ENCODE measurements around the gene DPEP1.

DNA sequence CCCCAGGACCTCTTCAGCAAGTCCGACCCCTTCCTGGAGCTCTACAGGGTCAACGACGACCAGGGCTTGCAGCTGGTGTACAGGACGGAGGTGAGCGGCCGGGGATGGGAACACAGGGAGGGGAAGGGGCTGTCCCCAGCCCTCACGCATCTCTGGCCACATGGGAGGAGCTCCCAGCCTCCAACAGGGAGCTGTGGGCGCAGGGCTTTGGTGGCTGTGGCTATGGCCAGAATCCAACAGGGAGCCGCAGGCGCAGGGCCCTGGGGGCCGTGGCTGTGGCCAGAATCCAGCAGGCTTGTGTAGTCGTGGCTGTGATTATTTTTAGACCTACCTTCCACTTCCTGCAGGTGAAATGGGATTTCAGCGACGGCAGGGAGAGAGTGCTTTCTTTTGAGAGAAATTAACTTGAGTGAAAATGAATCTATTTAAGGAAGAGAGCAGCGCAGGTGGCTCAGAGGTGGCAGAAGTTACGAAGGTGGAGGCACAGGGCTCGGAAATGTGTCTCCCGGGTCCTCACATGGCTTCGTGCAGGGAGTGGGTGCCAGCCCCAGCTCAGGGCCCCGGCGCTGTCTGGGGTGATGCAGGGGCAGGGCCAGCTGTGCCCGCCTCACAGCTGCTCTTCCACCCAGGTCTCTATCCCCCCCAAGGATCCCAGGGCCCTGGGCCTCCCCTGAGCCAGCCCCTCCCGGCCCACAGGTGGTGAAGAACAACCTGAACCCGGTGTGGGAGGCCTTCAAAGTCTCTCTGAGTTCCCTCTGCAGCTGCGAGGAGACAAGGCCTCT is 28.5 kb upstream of the DPEP1 start:
- TF ChIP-seq, protein P1, sequence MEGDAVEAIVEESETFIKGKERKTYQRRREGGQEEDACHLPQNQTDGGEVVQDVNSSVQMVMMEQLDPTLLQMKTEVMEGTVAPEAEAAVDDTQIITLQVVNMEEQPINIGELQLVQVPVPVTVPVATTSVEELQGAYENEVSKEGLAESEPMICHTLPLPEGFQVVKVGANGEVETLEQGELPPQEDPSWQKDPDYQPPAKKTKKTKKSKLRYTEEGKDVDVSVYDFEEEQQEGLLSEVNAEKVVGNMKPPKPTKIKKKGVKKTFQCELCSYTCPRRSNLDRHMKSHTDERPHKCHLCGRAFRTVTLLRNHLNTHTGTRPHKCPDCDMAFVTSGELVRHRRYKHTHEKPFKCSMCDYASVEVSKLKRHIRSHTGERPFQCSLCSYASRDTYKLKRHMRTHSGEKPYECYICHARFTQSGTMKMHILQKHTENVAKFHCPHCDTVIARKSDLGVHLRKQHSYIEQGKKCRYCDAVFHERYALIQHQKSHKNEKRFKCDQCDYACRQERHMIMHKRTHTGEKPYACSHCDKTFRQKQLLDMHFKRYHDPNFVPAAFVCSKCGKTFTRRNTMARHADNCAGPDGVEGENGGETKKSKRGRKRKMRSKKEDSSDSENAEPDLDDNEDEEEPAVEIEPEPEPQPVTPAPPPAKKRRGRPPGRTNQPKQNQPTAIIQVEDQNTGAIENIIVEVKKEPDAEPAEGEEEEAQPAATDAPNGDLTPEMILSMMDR (IDR thresholded peaks at IDR 0.05; ENCODE audit: extremely low read depth in 1 of 2, insufficient read depth in 1 of 2, low read depth in 1 of 2, low read length in 2 of 2), result no peak
- no peak for TF ChIP-seq POLR2A (IDR thresholded peaks at IDR 0.05; ENCODE audit: low read depth, low read length)
- TF ChIP-seq EZH2 (IDR thresholded peaks at IDR 0.05; ENCODE audit: borderline replicate concordance, low read depth, low read length, severe bottlenecking), result no peak
- no peak for TF ChIP-seq MYC (IDR thresholded peaks at IDR 0.05; ENCODE audit: low read depth, low read length)
- no peak for TF ChIP-seq POLR2AphosphoS5 (IDR thresholded peaks at IDR 0.05; ENCODE audit: insufficient read depth, low read depth, low read length)
- TF ChIP-seq FOS (IDR thresholded peaks at IDR 0.05; ENCODE audit: borderline replicate concordance, insufficient read depth, low read length), result no peak
- no peak for TF ChIP-seq GATA2 (IDR thresholded peaks at IDR 0.05; ENCODE audit: insufficient read depth, insufficient read length, low read depth, low read length)

Data from endothelial cell of umbilical vein (primary cell).